GM12874 (cell line): Measurements from ENCODE around the gene DNMT3A.

Experiments used
- TF ChIP-seq, protein P1 (sequence below): IDR thresholded peaks from 2 replicates; pipeline ENCODE4 v1.5.1; 2011; ENCODE audit warnings: low read depth, mild to moderate bottlenecking, control low read depth, low read length, moderate library complexity; ENCODE audit not compliant: insufficient read depth

The DNMT3A gene

DNA sequence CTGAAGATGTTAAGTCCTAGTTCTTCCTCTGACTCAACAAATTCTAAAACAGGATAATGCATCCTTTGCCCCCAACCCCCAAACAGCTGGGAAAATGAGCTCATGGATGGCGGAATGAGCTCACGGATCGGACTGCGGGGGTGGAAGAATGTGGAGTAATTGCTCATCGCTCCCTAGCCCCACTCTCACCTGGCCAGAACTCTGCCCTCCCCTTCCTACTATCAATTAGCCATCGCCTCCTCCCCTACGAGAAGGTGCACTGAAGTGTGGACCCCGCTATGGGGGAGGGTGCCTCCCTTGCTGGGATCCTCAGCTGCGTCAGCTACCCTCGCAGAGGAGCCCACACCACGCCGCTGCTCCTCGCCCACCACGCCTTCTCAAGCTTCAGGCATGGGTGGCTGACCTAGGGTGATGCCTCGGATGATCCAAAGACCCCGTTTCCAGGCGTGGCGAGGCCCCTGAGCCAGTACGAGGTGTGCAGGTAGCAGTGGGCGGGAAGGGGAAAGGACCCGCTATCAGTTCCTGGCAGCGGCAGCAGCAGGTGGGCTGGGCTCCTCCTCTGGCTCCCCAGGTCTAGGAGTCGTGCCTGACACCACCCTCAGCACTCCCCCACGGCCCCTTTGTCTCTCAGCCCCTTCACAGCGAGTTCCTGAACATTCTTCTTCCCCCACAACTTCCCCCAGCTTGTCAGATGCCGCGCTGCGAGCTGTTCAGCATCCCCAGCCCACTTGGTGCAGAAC lies 91.2 kb downstream of the DNMT3A start:
- TF ChIP-seq, protein P1, sequence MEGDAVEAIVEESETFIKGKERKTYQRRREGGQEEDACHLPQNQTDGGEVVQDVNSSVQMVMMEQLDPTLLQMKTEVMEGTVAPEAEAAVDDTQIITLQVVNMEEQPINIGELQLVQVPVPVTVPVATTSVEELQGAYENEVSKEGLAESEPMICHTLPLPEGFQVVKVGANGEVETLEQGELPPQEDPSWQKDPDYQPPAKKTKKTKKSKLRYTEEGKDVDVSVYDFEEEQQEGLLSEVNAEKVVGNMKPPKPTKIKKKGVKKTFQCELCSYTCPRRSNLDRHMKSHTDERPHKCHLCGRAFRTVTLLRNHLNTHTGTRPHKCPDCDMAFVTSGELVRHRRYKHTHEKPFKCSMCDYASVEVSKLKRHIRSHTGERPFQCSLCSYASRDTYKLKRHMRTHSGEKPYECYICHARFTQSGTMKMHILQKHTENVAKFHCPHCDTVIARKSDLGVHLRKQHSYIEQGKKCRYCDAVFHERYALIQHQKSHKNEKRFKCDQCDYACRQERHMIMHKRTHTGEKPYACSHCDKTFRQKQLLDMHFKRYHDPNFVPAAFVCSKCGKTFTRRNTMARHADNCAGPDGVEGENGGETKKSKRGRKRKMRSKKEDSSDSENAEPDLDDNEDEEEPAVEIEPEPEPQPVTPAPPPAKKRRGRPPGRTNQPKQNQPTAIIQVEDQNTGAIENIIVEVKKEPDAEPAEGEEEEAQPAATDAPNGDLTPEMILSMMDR, result no peak

DNA sequence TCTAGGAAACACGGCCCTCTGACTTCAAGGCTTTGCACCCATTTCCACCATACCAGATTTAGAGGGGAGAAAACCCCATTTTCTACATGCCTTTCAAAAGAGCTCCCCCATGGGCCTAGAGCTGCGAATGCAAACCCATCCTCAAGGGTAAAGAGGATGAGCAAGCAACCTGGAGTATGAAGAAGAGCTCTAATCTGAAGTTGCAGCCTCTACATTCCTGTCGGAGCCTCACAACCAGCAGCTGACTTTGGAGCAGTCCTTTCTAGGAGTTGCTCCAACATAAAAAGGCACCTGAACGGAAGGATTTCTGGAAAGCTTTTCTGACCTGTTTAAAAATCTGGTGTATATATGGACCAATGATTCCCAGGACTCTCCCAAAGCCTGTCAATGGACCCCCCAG lies 91.9 kb downstream of the DNMT3A start:
- TF ChIP-seq, protein P1, result no peak

DNA sequence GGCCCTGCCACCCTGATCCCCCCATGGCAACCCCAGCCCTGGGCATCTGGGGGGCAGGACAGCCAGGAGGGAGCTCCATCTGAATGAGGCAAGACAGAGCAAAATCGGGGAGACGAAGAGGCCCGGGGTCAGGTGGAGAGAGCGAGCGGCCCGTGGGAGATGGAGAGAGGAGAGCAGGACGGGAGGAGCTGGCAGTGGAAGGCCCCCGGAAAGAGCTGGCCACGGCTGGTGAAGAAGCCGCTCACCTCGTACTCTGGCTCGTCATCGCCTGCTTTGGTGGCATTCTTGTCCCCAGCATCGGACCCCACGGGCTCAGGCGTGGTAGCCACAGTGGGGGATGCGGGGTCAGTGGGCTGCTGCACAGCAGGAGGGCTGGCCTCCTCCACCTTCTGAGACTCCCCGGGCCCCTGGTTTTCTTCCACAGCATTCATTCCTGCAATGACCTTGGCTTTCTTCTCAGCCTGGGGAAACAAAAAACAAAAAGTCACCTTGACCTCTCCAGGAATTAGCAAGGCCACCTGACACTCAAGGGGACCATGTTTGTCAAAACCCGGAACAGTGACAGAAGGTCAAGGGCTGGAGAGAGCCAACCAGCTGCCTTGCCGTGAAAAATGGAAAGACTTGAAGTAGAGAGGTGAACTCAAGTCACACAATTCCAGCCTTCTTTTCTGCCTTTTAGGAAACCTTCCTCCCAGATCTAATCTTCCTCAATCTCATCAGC lies 93.8 kb downstream of the DNMT3A start:
- TF ChIP-seq, protein P1, result no peak

DNA sequence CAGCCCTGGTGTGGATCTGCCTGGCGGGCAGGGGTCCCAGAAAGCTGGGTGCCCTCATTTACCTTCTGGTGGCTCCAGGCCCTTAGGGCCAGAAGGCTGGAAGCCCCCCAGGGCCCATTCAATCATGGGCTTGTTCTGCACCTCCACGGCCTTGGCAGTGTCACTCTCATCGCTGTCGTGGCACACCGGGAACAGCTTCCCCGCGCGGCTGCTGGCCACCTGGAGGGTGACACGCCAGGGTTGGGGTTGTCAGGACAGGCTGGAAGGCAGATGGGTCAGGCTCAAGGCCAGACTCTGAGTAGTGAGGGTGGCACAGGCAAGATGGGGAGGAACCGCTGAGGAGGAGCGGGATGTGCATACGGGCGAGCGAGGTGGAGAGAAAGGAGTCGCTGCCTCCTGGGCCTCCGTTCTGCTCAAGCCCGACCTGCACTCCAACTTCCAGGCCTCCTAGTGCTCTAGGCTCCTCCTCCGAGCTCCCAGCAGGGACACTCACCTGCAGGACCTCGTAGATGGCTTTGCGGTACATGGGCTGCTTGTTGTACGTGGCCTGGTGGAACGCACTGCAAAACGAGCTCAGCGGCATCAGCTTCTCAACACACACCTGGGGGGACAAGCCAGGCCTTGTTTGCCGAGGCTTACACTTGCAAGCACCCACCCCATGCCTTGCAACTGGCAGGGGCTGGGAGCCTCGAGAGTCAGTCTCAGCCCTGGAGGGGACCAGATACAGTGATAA lies 95.0 kb downstream of the DNMT3A start:
- TF ChIP-seq, protein P1, result no peak

DNA sequence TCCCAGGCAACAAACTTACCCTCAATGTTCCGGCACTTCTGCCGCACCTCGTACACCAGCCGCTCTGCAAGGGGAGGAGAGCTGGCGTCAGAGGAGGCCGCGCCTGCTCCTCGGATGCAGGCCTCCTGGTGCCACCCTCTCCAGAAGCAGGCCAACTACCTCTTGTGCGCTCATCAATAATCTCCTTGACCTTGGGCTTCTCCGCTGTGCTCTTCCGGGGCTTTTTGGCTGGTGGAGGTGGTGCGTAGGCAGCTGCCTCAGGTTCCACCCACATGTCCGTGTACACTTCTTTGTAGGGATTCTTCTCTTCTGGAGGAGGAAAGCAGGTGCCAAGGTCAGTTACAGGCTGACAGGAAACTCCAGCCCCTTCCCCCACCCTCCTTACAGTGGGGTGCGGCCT lies 95.7 kb downstream of the DNMT3A start:
- TF ChIP-seq, protein P1, result no peak

DNA sequence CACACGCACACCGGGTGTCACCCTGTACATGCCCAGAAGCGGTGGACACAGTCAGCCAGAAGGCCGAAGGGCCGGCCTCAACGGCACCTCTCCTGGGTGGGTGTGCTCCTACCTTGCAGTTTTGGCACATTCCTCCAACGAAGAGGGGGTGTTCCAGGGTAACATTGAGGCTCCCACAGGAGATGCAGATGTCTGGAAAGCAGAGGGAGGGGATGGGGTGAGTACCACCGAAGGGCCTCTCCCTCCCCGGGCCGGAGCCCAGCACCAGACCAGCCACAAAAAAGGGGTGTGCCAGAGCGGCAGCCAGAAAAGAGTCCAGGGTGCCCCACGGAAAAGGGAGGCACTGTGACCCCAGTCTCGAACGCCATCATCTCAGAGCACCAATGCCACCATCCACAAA lies 96.6 kb downstream of the DNMT3A start:
- TF ChIP-seq, protein P1, result no peak

DNA sequence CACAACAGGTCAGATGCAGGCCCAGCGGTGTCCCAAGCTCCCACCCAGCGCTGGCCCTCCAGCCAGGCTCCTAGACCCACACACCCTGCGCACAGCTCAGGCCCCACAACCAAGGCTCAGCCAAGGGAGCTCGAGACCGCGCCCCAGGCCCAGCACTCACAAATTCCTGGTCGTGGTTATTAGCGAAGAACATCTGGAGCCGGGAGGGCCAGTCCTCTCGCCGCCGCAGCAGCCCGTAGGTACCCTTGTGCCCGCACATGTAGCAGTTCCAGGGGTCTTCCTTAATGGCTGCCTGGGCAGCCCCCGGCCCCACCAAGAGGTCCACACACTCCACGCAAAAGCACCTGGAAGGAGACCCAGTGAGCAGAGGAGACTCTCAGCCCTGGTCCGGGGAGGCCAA lies 97.7 kb downstream of the DNMT3A start:
- TF ChIP-seq, protein P1, result no peak
